Activated CD4-positive, alpha-beta T cell treated with anti-CD3 and anti-CD28 coated beads for 1 hour (primary cell): ENCODE data around the gene UBE2O.

Experiments used
- DNase-seq: peaks from one replicate; pipeline ENCODE4 v3.0.0-alpha.2; 2020

UBE2O gene

GRCh38 chr17:76484228-76484725 lies 31.3 kb upstream of the UBE2O start:
- no peak for DNase-seq

- no peak for DNase-seq
Observed at GRCh38 chr17:76481071-76481655, 28.2 kb upstream of the UBE2O start.

GRCh38 chr17:76480632-76481031 lies 27.7 kb upstream of the UBE2O start:
- DNase-seq: no peak

GRCh38 chr17:76479515-76480060 lies 26.6 kb upstream of the UBE2O start:
- DNase-seq: no peak

GRCh38 chr17:76478730-76479514 lies 26.0 kb upstream of the UBE2O start:
- no peak for DNase-seq

GRCh38 chr17:76478097-76478496 lies 25.1 kb upstream of the UBE2O start:
- DNase-seq: no peak

GRCh38 chr17:76477576-76477975 lies 24.6 kb upstream of the UBE2O start:
- no peak for DNase-seq

GRCh38 chr17:76476736-76477135 lies 23.8 kb upstream of the UBE2O start:
- no peak for DNase-seq

GRCh38 chr17:76475302-76475701 lies 22.4 kb upstream of the UBE2O start:
- DNase-seq: no peak

GRCh38 chr17:76474894-76475293 lies 21.9 kb upstream of the UBE2O start:
- no peak for DNase-seq

- no peak for DNase-seq
Observed at GRCh38 chr17:76474238-76474637, 21.3 kb upstream of the UBE2O start.

- no peak for DNase-seq
Observed at GRCh38 chr17:76473541-76473985, 20.6 kb upstream of the UBE2O start.

- DNase-seq: no peak
Observed at GRCh38 chr17:76472726-76473125, 19.8 kb upstream of the UBE2O start.

- DNase-seq: no peak
Observed at GRCh38 chr17:76472258-76472645, 19.3 kb upstream of the UBE2O start.

- no peak for DNase-seq
Observed at GRCh38 chr17:76471498-76472257, 18.7 kb upstream of the UBE2O start.

- no peak for DNase-seq
Observed at GRCh38 chr17:76469991-76470739, 17.2 kb upstream of the UBE2O start.

- DNase-seq: no peak
Observed at GRCh38 chr17:76469076-76469990, 16.4 kb upstream of the UBE2O start.

- no peak for DNase-seq
Observed at GRCh38 chr17:76468634-76469010, 15.7 kb upstream of the UBE2O start.

- no peak for DNase-seq
Observed at GRCh38 chr17:76467809-76468633, 15.1 kb upstream of the UBE2O start.

GRCh38 chr17:76467366-76467765 lies 14.4 kb upstream of the UBE2O start, which contains the start of gene AANAT:
Gene AANAT, plus strand, starts transcription at chr17:76467603. Its CDS starts 1,144 bp downstream, at chr17:76468747.
- no peak for DNase-seq

- no peak for DNase-seq
Observed at GRCh38 chr17:76466775-76467130, 13.8 kb upstream of the UBE2O start.
